B cell (primary cell): ENCODE results near the gene PACSIN1.

Experiments
- EZH2 ChIP-seq: IDR thresholded peaks from 2 replicates; pipeline ENCODE4 v1.6.1; 2012; ENCODE audit warnings: borderline replicate concordance, low read depth, mild to moderate bottlenecking, moderate library complexity, low read length; ENCODE audit not compliant: insufficient read depth, poor library complexity, severe bottlenecking
- TF ChIP-seq, protein P1 (sequence below): fragments of 200-600 bp; IDR thresholded peaks from one replicate; pipeline ENCODE4 v1.8.0; 2022; ENCODE audit warnings: antibody characterized with exemption, mild to moderate bottlenecking

DNA sequence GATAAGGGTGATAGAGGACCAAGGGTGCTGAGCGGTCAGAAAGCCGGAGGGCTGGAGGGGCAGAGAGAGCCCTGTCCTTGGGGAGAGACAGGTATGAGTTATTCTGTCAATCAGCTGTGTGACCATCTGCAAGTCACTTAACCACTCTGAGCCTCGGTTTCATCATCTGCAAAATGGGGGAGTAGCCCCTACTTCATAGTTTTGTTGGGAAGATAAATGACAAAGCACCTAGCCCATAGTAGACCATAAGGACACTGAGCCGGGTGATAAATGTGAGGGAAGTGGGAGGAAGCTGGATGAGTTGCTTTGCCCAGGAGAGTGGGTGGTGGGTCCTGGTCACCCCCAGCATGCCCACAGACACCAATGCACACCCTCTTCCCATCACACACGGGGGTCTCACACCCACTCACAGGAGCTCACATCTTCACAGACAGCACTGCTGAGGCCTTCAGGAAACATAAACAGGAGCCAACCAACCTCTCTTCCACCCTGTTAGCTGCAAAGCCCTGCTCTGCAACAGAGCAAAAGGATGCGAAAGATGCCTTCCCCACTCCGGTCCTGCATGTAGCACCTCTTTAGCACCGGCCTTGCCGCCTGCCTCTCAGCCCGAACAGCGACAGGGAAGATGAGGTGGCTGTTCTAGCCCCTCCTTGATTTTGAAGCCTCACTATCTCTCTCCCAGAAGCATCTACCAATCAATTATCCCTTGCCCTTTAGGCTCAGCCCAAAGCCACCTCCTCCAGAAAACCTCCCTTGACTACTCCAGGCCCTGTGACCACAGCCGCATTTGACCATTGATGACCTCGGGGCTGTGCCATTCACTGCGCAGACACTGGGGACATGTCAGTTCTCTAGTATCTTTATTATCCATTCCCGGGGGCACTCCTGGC lies 71.3 kb downstream of the PACSIN1 start:
- no peak for TF ChIP-seq EZH2
- TF ChIP-seq, protein P1, sequence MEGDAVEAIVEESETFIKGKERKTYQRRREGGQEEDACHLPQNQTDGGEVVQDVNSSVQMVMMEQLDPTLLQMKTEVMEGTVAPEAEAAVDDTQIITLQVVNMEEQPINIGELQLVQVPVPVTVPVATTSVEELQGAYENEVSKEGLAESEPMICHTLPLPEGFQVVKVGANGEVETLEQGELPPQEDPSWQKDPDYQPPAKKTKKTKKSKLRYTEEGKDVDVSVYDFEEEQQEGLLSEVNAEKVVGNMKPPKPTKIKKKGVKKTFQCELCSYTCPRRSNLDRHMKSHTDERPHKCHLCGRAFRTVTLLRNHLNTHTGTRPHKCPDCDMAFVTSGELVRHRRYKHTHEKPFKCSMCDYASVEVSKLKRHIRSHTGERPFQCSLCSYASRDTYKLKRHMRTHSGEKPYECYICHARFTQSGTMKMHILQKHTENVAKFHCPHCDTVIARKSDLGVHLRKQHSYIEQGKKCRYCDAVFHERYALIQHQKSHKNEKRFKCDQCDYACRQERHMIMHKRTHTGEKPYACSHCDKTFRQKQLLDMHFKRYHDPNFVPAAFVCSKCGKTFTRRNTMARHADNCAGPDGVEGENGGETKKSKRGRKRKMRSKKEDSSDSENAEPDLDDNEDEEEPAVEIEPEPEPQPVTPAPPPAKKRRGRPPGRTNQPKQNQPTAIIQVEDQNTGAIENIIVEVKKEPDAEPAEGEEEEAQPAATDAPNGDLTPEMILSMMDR, result no peak
